ENCODE data around the gene AFF2. TPM values are rescaled to one million over a fixed set of nuclear protein-coding genes. Genes with fewer than 3 reads are reported as not detected.

The AFF2 gene
- total RNA-seq, 1 donor from 2014 or later = 1.8 TPM

DNA sequence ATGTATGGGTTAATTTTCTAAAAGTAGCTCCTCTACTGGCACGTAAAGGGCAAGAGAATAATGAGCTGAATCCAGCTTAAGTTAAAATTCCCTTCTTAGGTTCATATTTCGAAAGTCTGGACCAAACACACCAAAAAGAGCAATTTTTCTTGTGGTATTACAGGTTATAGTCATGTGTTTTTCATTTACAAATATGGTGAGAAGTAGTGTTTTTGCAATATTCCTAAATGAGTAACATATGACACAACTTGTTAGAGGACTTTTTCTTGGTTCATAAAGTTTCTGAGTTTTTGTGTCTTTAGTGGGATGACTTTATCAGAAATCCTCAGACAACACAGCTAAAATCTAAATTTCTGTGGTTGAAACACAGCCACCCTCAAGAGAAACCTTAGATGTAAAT is 172.1 kb downstream of the AFF2 start:
- no peak for DNase-seq (ENCODE audit: low spot score)
- no peaks in the 10 kb centered on the region for H3K27me3 Mint-ChIP-seq (ENCODE audit: insufficient read depth)
- no peak overlapping the region for H3K27ac Mint-ChIP-seq
- H3K4me3 Mint-ChIP-seq = no peak overlapping the region
- intact Hi-C loops (cut with micrococcal nuclease) = no loop called here
- no peaks in the 10 kb centered on the region for H3K36me3 Mint-ChIP-seq (ENCODE audit: low read depth)
- peaks cover 11% of the 10 kb centered on the region for H3K9me3 Mint-ChIP-seq
- H3K4me1 Mint-ChIP-seq (ENCODE audit: low read depth) = no peaks in the 10 kb centered on the region

DNA sequence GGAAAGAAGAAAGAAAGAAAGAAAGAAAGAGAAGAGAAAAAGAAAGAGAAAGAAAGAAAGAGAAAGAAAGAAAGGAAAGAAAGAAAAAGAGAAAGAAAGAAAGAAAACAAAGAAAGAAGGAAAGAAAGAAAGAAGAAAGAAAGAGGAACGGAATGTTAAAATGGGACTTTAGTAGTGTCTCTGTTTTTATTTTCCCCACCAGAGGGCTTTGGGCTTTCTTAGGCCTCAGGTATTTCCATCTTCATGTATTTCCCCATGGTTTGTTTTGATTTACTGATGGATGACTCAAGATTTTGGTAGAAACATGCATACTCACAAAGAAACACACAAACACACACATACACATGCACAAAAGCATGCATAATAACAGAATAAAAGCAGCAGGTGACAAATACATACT is 181.2 kb downstream of the AFF2 start:
- Mint-ChIP-seq H3K9me3 (no peaks in the 10 kb centered on the region), H3K4me1 (ENCODE audit: low read depth) (no peaks in the 10 kb centered on the region), H3K27ac (no peak overlapping the region), H3K27me3 (ENCODE audit: insufficient read depth) (no peaks in the 10 kb centered on the region), H3K4me3 (no peak overlapping the region), H3K36me3 (ENCODE audit: low read depth) (no peaks in the 10 kb centered on the region)
- no peak for DNase-seq (ENCODE audit: low spot score)
- intact Hi-C loops (cut with micrococcal nuclease) = no loop called here

DNA sequence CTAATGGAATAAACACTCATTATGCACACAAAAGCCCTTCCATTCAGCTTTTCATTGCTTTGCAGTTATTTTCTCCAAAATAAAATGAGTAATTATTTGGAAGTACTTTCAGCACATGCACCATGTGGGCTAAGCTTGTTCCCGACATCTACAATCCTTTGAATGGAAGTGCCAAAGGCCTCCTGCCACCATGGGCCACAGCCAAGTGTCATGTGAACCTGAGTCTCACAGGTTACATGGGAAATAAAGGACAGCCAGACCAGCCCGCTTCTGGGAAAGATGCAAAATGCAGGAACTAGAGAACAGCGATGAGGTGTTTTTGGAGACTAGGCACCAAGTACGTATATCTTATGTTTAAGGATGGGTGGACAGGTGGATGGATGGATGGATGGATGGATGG is 181.8 kb downstream of the AFF2 start:
- no peaks in the 10 kb centered on the region for H3K9me3 Mint-ChIP-seq
- no peaks in the 10 kb centered on the region for H3K36me3 Mint-ChIP-seq (ENCODE audit: low read depth)
- no peak overlapping the region for H3K27ac Mint-ChIP-seq
- no peaks in the 10 kb centered on the region for H3K27me3 Mint-ChIP-seq (ENCODE audit: insufficient read depth)
- intact Hi-C loops (cut with micrococcal nuclease) = no loop called here
- no peak overlapping the region for H3K4me3 Mint-ChIP-seq
- no peaks in the 10 kb centered on the region for H3K4me1 Mint-ChIP-seq (ENCODE audit: low read depth)
- no peak for DNase-seq (ENCODE audit: low spot score)

DNA sequence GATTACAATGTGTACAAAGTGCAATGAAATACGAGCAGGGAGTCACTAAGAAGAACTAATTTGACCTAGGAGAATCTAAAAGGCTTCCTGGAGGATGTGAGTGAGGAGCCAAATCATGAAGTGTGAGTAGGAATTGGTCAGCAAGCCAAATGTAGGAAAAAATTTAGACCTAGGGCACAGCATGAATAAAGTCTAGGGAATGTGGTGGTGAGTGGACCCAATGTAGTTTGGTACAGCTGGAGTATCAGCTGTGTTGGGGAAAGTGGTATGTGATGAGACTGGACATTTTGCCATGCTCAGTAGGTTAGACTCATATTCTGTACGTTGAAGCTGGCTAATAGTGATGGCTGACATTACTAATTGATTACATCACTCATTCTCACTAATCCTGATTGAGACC is 191.0 kb downstream of the AFF2 start:
- no peak overlapping the region for H3K27ac Mint-ChIP-seq
- peaks cover 4% of the 10 kb centered on the region for H3K9me3 Mint-ChIP-seq
- no peaks in the 10 kb centered on the region for H3K36me3 Mint-ChIP-seq (ENCODE audit: low read depth)
- no peaks in the 10 kb centered on the region for H3K27me3 Mint-ChIP-seq (ENCODE audit: insufficient read depth)
- no peak overlapping the region for H3K4me3 Mint-ChIP-seq
- no peaks in the 10 kb centered on the region for H3K4me1 Mint-ChIP-seq (ENCODE audit: low read depth)
- intact Hi-C loops (cut with micrococcal nuclease) = no loop called here
- DNase-seq (ENCODE audit: low spot score) = no peak

- Mint-ChIP-seq H3K9me3 (peaks cover 4% of the 10 kb centered on the region), H3K27ac (no peak overlapping the region), H3K4me3 (no peak overlapping the region), H3K36me3 (ENCODE audit: low read depth) (no peaks in the 10 kb centered on the region), H3K4me1 (ENCODE audit: low read depth) (no peaks in the 10 kb centered on the region), H3K27me3 (ENCODE audit: insufficient read depth) (no peaks in the 10 kb centered on the region)
- no peak for DNase-seq (ENCODE audit: low spot score)
- intact Hi-C loops (cut with micrococcal nuclease) = no loop called here
These were observed 194.8 kb downstream of the AFF2 start for GRCh38 chrX:148695255-148695654.

DNA sequence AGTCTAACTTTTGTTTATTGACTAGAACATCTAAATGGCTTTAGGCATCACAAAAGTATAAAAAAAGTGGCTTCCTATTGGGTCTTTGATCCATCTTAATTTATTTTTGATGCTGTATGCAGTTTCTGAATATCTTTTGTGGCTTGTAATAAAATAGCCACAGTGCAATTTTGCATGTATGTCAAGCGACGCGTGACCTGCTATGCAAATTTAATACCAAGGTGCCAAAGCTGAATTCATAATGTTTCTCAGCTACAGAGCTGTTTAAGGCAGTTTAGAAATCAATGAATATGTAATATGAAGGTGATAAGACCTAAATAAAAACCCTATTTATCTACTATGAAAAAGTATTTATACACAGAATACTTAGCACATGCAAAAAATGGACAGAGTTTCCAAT is 197.8 kb downstream of the AFF2 start:
- Mint-ChIP-seq H3K4me1 (ENCODE audit: low read depth) (no peaks in the 10 kb centered on the region), H3K27ac (no peak overlapping the region), H3K36me3 (ENCODE audit: low read depth) (no peaks in the 10 kb centered on the region), H3K9me3 (peaks cover 4% of the 10 kb centered on the region), H3K4me3 (no peak overlapping the region), H3K27me3 (ENCODE audit: insufficient read depth) (no peaks in the 10 kb centered on the region)
- intact Hi-C loops (cut with micrococcal nuclease) = no loop called here
- DNase-seq (ENCODE audit: low spot score) = no peak

GRCh38 chrX:148700021-148700420 is 199.6 kb downstream of the AFF2 start:
- H3K9me3 Mint-ChIP-seq = no peaks in the 10 kb centered on the region
- H3K27me3 Mint-ChIP-seq (ENCODE audit: insufficient read depth) = no peaks in the 10 kb centered on the region
- H3K4me3 Mint-ChIP-seq = no peak overlapping the region
- H3K4me1 Mint-ChIP-seq (ENCODE audit: low read depth) = no peaks in the 10 kb centered on the region
- DNase-seq (ENCODE audit: low spot score) = no peak
- intact Hi-C loops (cut with micrococcal nuclease) = no loop called here
- no peak overlapping the region for H3K27ac Mint-ChIP-seq
- H3K36me3 Mint-ChIP-seq (ENCODE audit: low read depth) = no peaks in the 10 kb centered on the region

- Mint-ChIP-seq H3K4me1 (ENCODE audit: low read depth) (no peaks in the 10 kb centered on the region), H3K36me3 (ENCODE audit: low read depth) (no peaks in the 10 kb centered on the region), H3K9me3 (no peaks in the 10 kb centered on the region), H3K27me3 (ENCODE audit: insufficient read depth) (no peaks in the 10 kb centered on the region), H3K4me3 (no peak overlapping the region), H3K27ac (no peak overlapping the region)
- intact Hi-C loops (cut with micrococcal nuclease) = no loop called here
- DNase-seq (ENCODE audit: low spot score) = no peak
These were observed 213.6 kb downstream of the AFF2 start for GRCh38 chrX:148713981-148714380.

- Mint-ChIP-seq H3K4me3 (no peak overlapping the region), H3K9me3 (no peaks in the 10 kb centered on the region), H3K27ac (no peak overlapping the region), H3K4me1 (ENCODE audit: low read depth) (no peaks in the 10 kb centered on the region), H3K27me3 (ENCODE audit: insufficient read depth) (no peaks in the 10 kb centered on the region), H3K36me3 (ENCODE audit: low read depth) (no peaks in the 10 kb centered on the region)
- intact Hi-C loops (cut with micrococcal nuclease) = no loop called here
- no peak for DNase-seq (ENCODE audit: low spot score)
These were observed 214.9 kb downstream of the AFF2 start for GRCh38 chrX:148715361-148715760.

GRCh38 chrX:148722966-148723365 is 222.5 kb downstream of the AFF2 start:
- Mint-ChIP-seq H3K4me1 (ENCODE audit: low read depth) (no peaks in the 10 kb centered on the region), H3K27ac (no peak overlapping the region), H3K36me3 (ENCODE audit: low read depth) (no peaks in the 10 kb centered on the region), H3K9me3 (no peaks in the 10 kb centered on the region), H3K4me3 (no peak overlapping the region), H3K27me3 (ENCODE audit: insufficient read depth) (no peaks in the 10 kb centered on the region)
- intact Hi-C loops (cut with micrococcal nuclease) = no loop called here
- no peak for DNase-seq (ENCODE audit: low spot score)

GRCh38 chrX:148723551-148723950 is 223.1 kb downstream of the AFF2 start:
- Mint-ChIP-seq H3K4me1 (ENCODE audit: low read depth) (no peaks in the 10 kb centered on the region), H3K4me3 (no peak overlapping the region), H3K9me3 (no peaks in the 10 kb centered on the region), H3K27me3 (ENCODE audit: insufficient read depth) (no peaks in the 10 kb centered on the region), H3K36me3 (ENCODE audit: low read depth) (no peaks in the 10 kb centered on the region), H3K27ac (no peak overlapping the region)
- intact Hi-C loops (cut with micrococcal nuclease) = no loop called here
- DNase-seq (ENCODE audit: low spot score) = no peak

- intact Hi-C loops (cut with micrococcal nuclease) = no loop called here
- no peak overlapping the region for H3K27ac Mint-ChIP-seq
- no peak for DNase-seq (ENCODE audit: low spot score)
- H3K9me3 Mint-ChIP-seq = no peaks in the 10 kb centered on the region
- no peaks in the 10 kb centered on the region for H3K4me1 Mint-ChIP-seq (ENCODE audit: low read depth)
- H3K27me3 Mint-ChIP-seq (ENCODE audit: insufficient read depth) = no peaks in the 10 kb centered on the region
- H3K36me3 Mint-ChIP-seq (ENCODE audit: low read depth) = no peaks in the 10 kb centered on the region
- no peak overlapping the region for H3K4me3 Mint-ChIP-seq
These were observed 228.5 kb downstream of the AFF2 start for GRCh38 chrX:148728901-148729300.

DNA sequence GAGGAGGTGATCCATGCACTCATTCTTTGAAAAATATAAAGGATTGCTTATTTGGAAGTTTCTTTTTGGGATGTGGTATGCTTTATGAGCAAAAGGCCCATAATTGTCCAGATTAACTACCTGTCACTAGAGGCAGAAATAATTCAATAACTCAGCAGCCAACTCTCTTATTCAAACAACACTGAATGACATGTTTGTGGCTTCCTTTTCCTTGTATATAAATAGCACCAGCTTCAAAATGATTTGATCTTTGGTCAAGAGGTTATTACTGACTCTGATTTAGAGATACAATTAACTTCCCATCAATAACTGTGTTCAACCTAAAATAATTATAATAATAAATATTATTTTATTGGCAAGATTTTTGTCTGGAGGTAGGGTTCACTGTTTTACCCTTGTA is 232.3 kb downstream of the AFF2 start:
- Mint-ChIP-seq H3K4me3 (no peak overlapping the region), H3K4me1 (ENCODE audit: low read depth) (no peaks in the 10 kb centered on the region), H3K27me3 (ENCODE audit: insufficient read depth) (no peaks in the 10 kb centered on the region), H3K36me3 (ENCODE audit: low read depth) (no peaks in the 10 kb centered on the region), H3K9me3 (no peaks in the 10 kb centered on the region), H3K27ac (no peak overlapping the region)
- intact Hi-C loops (cut with micrococcal nuclease) = no loop called here
- DNase-seq (ENCODE audit: low spot score) = no peak

- Mint-ChIP-seq H3K27ac (no peak overlapping the region), H3K9me3 (peaks cover 9% of the 10 kb centered on the region)
- intact Hi-C loops (cut with micrococcal nuclease) = no loop called here
These were observed 241.0 kb downstream of the AFF2 start for GRCh38 chrX:148741441-148741840.

More at GRCh38 chrX:148741441-148741840, 241.0 kb downstream of the AFF2 start:
- Mint-ChIP-seq H3K4me3 (no peak overlapping the region), H3K4me1 (ENCODE audit: low read depth) (peaks cover 10% of the 10 kb centered on the region), H3K36me3 (ENCODE audit: low read depth) (no peaks in the 10 kb centered on the region), H3K27me3 (ENCODE audit: insufficient read depth) (no peaks in the 10 kb centered on the region)
- DNase-seq (ENCODE audit: low spot score) = no peak

All from activated T-helper 1 cell treated with anti-CD3 and anti-CD28 coated beads, Interleukin-12 subunit alpha, Interleukin-12 subunit beta, Interleukin-2, Interleukin-4 antibody, amounts not matched to agents 30 ng/mL and 10 ng/mL and 1 ng/mL, durations not matched to agents 14 hours and 24 hours and 36 hours (primary cell).